ENCODE results near the gene AUTS2. TPM values are rescaled to one million over a fixed set of nuclear protein-coding genes. Genes with fewer than 3 reads are reported as not detected.

AUTS2 gene
- total RNA-seq, 2 experiments from 2014 or later = 2.4 to 3.0 TPM

DNA sequence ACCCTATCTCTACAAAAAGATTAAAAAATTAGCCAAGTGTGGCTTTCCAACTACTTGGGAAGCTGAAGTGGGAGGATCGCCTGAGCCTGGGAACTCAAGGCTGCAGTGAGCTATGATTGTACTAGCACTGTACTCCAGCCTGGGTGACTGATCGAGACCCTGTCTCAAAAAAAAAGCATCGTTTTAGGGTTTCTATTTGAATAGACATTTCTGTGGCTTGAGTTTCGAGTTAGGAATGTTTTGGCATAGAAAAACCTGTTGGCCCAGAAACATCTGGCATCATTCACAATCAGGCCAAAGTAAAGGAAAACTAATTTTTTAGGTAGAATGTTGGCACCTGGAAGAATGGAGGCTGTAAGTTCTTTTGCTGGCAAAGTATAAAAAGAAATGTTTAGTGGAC is 72.4 kb downstream of the AUTS2 start:
- Mint-ChIP-seq H3K36me3 (ENCODE audit: low read depth) (no peaks in the 10 kb centered on the region), H3K27ac (no peak overlapping the region), H3K27me3 (peaks cover 9% of the 10 kb centered on the region), H3K9me3 (ENCODE audit: low read depth) (no peaks in the 10 kb centered on the region), H3K4me1 (no peaks in the 10 kb centered on the region), H3K4me3 (no peak overlapping the region)
- DNase-seq (no peak), ATAC-seq (no peak)
- CTCF ChIA-PET = no interaction called here
- intact Hi-C loops (cut with DNase I, micrococcal nuclease) = no loop called here
- POLR2A ChIA-PET = no interaction called here

DNA sequence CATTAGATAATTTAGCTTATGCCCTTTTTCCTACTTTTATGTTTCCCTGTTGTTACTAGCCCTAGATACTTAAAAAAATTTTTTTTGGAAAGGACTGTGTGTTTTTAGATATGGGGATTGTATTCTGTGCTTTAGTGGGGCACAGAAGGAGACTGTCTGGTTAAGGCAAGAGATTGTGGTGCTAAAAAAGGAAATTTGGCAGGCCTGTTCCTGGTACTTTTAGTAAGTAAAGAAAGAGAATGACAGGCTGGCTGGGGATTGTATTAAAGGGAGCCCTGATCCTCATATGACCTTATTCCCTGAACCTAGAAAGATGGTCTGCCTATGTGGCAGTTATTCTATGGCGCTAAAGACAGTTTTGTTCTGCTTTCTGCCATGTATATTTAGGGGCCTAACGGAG is 74.8 kb downstream of the AUTS2 start:
- POLR2A ChIA-PET = no interaction called here
- intact Hi-C loops (cut with DNase I, micrococcal nuclease) = no loop called here
- peaks cover 7% of the 10 kb centered on the region for H3K27me3 Mint-ChIP-seq
- H3K27ac Mint-ChIP-seq = no peak overlapping the region
- ATAC-seq (no peak), DNase-seq (no peak)
- CTCF ChIA-PET = no interaction called here
- H3K36me3 Mint-ChIP-seq (ENCODE audit: low read depth) = no peaks in the 10 kb centered on the region
- H3K4me3 Mint-ChIP-seq = no peak overlapping the region
- no peaks in the 10 kb centered on the region for H3K4me1 Mint-ChIP-seq
- H3K9me3 Mint-ChIP-seq (ENCODE audit: low read depth) = no peaks in the 10 kb centered on the region

DNA sequence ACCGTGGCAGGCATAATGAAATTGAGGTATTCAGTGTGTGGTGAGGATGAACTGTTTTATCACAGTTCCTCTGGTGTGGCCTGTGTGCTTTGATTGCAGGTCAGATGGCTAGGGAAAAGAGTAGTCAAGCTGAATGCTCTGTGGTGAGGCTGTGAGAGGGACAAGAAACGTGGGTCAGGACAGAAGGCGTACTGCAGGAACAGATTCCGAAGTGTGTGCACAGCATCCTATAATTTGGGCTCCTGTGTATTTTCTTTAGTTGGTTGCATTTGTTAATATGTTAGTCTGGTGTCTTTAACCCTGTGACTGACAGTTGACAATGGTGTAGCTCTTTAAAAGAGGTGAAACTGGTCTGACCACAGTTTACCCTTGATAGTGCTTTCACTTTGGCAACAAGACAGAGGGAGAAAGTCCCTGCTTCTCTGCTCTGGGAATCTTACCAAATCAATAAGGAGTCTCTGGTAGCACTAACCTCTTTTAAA is 76.5 kb downstream of the AUTS2 start:
- H3K4me3 Mint-ChIP-seq = no peak overlapping the region
- H3K27me3 Mint-ChIP-seq = peaks cover 7% of the 10 kb centered on the region
- ATAC-seq (no peak), DNase-seq (no peak)
- ChIA-PET CTCF (no interaction called here), POLR2A (no interaction called here)
- no peaks in the 10 kb centered on the region for H3K9me3 Mint-ChIP-seq (ENCODE audit: low read depth)
- H3K36me3 Mint-ChIP-seq (ENCODE audit: low read depth) = no peaks in the 10 kb centered on the region
- H3K27ac Mint-ChIP-seq = no peak overlapping the region
- intact Hi-C loops (cut with DNase I, micrococcal nuclease) = no loop called here
- H3K4me1 Mint-ChIP-seq = no peaks in the 10 kb centered on the region

DNA sequence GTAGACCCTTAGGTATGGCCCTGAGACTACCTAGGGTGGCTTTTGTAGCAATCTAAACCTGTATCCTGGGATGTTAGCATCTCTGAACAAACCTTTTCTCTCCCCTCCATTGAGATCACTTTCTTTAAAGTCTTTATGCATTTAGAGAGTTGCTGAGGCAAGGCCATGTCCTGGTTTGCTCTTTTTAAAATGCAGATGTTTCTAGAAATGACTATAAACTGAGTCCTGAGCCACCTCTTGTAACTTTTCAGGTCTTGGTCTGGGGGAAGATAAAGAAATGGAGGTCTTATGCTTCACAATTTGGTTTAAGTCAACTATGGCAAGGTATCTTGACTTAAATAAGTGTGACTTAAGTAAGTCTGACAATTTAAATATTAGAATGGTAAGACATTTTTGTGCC is 78.0 kb downstream of the AUTS2 start:
- ATAC-seq (no peak), DNase-seq (no peak)
- CTCF ChIA-PET = no interaction called here
- H3K4me1 Mint-ChIP-seq = no peaks in the 10 kb centered on the region
- no peak overlapping the region for H3K4me3 Mint-ChIP-seq
- H3K36me3 Mint-ChIP-seq (ENCODE audit: low read depth) = no peaks in the 10 kb centered on the region
- H3K9me3 Mint-ChIP-seq (ENCODE audit: low read depth) = no peaks in the 10 kb centered on the region
- intact Hi-C loops (cut with DNase I, micrococcal nuclease) = no loop called here
- no peak overlapping the region for H3K27ac Mint-ChIP-seq
- H3K27me3 Mint-ChIP-seq = peaks cover 5% of the 10 kb centered on the region
- POLR2A ChIA-PET = no interaction called here

DNA sequence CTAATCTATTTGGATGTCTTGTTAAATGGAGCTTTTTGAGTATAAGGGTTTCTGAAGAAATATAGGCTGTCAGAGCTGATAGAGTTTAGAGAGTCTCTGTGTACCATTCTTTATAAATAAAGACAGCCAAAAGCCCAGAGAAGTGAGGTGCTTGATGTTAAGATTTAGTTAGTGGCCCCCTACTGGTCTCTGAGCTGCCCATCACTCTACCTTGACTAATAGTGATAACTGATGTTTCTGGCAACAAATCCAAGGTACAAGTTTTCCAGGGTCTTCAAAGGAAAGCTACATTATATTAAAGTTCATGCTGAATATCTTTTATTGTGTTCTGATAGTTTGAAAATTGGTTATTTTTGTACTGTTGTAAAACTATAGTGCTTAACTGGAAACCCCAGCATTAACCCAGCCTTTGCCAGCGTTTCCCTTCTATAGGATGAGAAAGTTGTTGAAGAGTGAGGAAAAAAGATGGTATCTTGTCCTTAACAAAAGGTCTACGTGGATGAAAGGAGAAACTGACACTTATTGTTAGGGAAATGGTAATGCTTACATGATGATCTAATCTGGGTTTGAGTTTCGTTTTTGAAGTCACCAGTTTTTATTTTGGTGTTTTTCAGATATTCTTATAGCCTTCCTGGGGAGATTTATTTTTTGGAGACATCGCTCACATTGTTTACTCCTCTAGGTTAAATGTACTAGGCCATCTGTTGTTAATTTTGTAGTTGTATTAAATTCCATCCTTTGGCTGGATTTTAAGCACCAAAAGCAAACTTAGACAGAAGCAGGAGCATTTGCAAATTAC is 79.0 kb downstream of the AUTS2 start:
- CTCF ChIA-PET = no interaction called here
- Mint-ChIP-seq H3K9me3 (ENCODE audit: low read depth) (no peaks in the 10 kb centered on the region), H3K27ac (no peak overlapping the region), H3K27me3 (peaks cover under 1% of the 10 kb centered on the region), H3K36me3 (ENCODE audit: low read depth) (no peaks in the 10 kb centered on the region), H3K4me1 (no peaks in the 10 kb centered on the region), H3K4me3 (no peak overlapping the region)
- DNase-seq (no peak), ATAC-seq (no peak)
- POLR2A ChIA-PET = no interaction called here
- intact Hi-C loops (cut with DNase I, micrococcal nuclease) = no loop called here

DNA sequence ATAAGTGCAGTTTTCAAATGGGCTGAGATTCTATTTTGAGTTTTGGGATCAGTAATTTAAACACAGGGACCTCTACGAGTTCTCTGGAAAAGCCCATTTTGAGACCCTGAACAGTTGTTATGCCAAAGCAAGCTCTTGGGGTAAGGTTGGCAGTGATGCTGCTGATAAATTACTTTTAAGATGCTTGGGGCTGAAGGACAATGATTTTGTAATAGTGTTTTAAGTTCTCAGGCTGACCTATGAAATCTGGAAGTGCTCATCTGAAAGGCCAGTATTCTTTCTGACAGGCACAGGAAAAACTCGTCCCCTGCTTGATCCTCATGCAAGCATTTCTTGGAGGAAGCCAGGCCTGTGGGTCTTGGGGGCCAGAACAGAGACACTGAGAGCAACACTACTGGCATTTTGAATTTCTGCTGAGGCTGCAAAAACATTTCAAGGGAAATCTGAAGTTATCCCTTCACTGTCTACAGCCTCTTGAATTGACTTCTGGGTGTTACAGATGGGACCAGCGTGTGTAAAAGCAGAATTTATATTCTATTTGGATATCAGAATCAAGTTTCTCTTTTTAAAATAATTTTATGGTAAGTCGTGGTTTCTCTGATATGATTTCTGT is 79.7 kb downstream of the AUTS2 start:
- no peaks in the 10 kb centered on the region for H3K36me3 Mint-ChIP-seq (ENCODE audit: low read depth)
- intact Hi-C loops (cut with DNase I, micrococcal nuclease) = no loop called here
- no peak overlapping the region for H3K4me3 Mint-ChIP-seq
- ChIA-PET CTCF (interaction anchor here (0.6 kb wide), 1 partner anchor 209 kb away, joined by 3 read pairs; no protein-coding TSS in a partner anchor), POLR2A (no interaction called here)
- DNase-seq = no peak
- no peaks in the 10 kb centered on the region for H3K27me3 Mint-ChIP-seq
- no peaks in the 10 kb centered on the region for H3K9me3 Mint-ChIP-seq (ENCODE audit: low read depth)
- no peak for ATAC-seq
- no peak overlapping the region for H3K27ac Mint-ChIP-seq
- no peaks in the 10 kb centered on the region for H3K4me1 Mint-ChIP-seq

DNA sequence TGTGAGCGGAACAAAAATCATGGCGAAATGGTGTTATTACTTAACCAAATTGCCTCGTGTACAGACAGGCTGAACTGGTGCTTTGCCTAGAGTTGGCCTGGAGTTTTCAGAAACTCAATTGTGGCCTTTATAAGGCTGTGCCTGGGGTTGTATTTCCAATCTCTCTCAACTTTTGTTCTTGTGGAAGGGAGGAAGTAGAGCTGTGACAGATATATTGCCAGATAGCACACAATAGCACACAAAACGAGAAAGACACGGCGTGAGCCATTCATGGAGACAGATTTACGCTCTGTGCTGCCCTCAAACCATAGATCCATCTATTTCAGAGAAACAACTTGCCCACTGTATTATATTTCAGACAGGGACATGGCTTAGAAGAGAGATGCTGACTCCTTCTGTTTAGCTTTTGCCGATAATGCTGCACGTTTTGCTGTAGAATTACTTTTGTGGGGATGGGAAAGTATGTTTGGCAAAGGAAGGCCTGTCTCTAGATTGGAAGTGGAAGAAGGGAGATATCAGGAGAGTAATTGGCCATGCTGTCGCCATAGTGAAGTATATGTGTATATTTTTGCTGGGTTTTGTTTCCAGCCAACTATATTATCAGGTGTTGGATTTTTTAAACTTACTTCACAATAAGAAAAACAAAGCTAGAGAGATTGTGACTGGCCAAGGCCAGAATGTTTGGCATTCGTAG is 80.4 kb downstream of the AUTS2 start:
- H3K36me3 Mint-ChIP-seq (ENCODE audit: low read depth) = no peaks in the 10 kb centered on the region
- no peaks in the 10 kb centered on the region for H3K4me1 Mint-ChIP-seq
- H3K9me3 Mint-ChIP-seq (ENCODE audit: low read depth) = no peaks in the 10 kb centered on the region
- no peak overlapping the region for H3K27ac Mint-ChIP-seq
- ChIA-PET POLR2A (no interaction called here), CTCF (interaction anchor here (0.6 kb wide), 1 partner anchor 209 kb away, joined by 3 read pairs; no protein-coding TSS in a partner anchor)
- DNase-seq (no peak), ATAC-seq (no peak)
- intact Hi-C loops (cut with DNase I, micrococcal nuclease) = no loop called here
- no peaks in the 10 kb centered on the region for H3K27me3 Mint-ChIP-seq
- no peak overlapping the region for H3K4me3 Mint-ChIP-seq

DNA sequence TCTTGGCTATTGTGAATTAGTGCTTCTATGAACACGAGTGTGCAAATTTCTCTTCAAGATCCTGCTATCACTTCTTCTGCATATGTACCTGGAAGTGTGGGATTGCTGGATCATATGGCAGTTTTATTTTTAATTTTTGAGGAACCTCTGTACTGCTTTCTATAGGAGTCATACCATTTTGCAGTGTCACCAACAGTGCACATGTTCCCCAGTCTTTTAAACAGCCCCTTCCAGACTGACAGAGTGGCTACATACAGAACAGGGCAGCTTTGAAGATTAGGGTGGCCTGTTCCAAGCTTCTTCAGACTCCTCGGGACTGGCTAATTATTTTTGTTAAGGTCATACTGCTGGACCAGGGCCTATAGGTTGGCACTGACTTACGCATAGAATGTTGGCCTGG is 82.9 kb downstream of the AUTS2 start:
- no peak for ATAC-seq
- POLR2A ChIA-PET = no interaction called here
- intact Hi-C loops (cut with DNase I, micrococcal nuclease) = no loop called here
- Mint-ChIP-seq H3K9me3 (ENCODE audit: low read depth) (no peaks in the 10 kb centered on the region), H3K27me3 (no peaks in the 10 kb centered on the region), H3K4me1 (no peaks in the 10 kb centered on the region), H3K36me3 (ENCODE audit: low read depth) (no peaks in the 10 kb centered on the region), H3K27ac (no peak overlapping the region), H3K4me3 (no peak overlapping the region)
- CTCF ChIA-PET = no interaction called here
- DNase-seq = no peak

DNA sequence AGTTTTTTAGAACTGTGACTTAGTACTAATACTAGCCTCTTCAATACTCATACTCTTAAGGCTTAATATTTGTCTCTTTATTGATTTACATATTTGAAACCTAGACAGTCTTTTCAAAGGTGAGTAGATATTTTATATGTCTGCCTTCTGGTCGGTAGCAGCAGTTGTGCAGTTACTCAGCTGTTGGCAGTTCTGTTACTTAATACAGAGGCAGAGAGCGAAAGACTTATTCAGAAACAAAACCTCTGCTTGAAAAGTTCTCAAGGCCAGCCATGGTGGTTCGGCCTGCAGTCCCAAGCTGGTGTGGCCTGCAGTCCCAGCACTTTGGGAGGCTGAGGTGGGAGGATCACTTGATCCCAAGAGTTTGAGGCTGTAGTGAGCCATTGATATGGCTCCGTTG is 84.2 kb downstream of the AUTS2 start:
- intact Hi-C loops (cut with DNase I, micrococcal nuclease) = no loop called here
- no peak overlapping the region for H3K4me3 Mint-ChIP-seq
- ChIA-PET CTCF (no interaction called here), POLR2A (no interaction called here)
- H3K36me3 Mint-ChIP-seq (ENCODE audit: low read depth) = no peaks in the 10 kb centered on the region
- DNase-seq (no peak), ATAC-seq (no peak)
- H3K27ac Mint-ChIP-seq = no peak overlapping the region
- no peaks in the 10 kb centered on the region for H3K4me1 Mint-ChIP-seq
- H3K27me3 Mint-ChIP-seq = no peaks in the 10 kb centered on the region
- no peaks in the 10 kb centered on the region for H3K9me3 Mint-ChIP-seq (ENCODE audit: low read depth)

DNA sequence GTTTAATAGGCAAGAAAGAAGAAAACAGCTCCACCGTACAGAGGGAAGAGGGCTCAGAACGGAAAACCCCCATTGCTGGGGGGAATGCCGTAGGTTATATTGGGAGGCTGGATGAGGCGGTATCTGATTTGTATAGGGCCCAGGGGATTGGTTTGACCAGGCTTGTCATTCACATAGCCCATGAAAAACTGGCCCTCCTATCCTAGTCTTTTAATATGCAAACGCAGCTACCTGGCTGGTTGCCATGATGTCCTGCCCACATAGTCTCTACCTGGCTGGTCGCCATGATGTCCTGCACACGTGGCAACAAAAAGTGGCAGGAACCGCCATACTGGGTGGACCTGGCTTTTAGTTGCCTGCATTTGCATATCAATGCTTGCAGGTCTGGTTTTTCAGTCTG is 84.7 kb downstream of the AUTS2 start:
- no peak for ATAC-seq

DNA sequence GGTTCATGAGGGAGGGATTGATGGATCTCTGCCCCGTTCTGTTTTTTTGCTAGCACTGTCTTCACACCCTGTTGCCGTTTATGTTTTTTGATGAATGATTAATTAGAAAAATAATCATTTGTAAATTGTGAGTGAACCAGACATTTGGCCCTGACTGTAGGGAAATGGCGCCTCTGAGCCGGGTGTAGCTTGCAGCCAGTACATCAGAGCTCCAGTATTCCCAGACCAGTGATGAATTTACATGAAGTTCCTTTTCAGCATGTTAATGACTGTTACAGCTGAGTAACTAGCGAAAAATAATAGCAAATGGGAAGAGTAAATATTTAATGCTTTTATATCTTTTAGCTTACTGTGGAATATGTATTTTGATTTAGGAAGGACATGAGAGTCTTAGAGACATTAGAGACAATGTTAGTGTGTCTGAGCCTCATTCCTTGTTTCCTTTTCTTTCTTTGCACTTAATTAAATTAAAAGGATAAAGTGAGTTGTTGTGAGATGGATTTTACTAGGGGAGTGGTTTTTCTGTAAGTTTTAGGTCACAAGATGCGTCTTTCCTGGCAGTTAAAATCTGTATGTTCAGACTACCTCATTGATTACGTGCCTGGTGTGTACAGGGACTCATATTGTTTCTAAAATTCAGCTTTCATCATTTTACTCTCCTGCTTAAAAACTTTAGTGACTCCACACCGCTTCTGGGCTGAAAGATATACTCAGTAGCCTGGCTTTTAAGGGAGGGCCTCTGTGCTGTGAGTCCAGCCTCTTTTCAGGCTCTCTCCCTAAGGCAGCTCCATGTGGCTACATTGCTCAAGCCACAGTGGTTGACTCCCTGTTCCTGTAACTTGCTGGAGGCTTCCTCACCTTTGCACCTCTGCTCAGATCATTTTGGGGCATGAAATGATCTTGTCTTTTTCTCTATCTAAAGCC is 86.4 kb downstream of the AUTS2 start:
- no peaks in the 10 kb centered on the region for H3K4me1 Mint-ChIP-seq
- intact Hi-C loops (cut with DNase I, micrococcal nuclease) = no loop called here

More for the DNA sequence above, 84.7 kb downstream of the AUTS2 start:
- intact Hi-C loops (cut with DNase I, micrococcal nuclease) = no loop called here
- H3K36me3 Mint-ChIP-seq (ENCODE audit: low read depth) = no peaks in the 10 kb centered on the region
- H3K4me1 Mint-ChIP-seq = no peaks in the 10 kb centered on the region
- no peak for DNase-seq
- POLR2A ChIA-PET = no interaction called here
- no peaks in the 10 kb centered on the region for H3K9me3 Mint-ChIP-seq (ENCODE audit: low read depth)
- CTCF ChIA-PET = interaction anchor here (0.6 kb wide), 1 partner anchor 61 kb away, joined by 3 read pairs; no protein-coding TSS in a partner anchor
- no peaks in the 10 kb centered on the region for H3K27me3 Mint-ChIP-seq
- H3K4me3 Mint-ChIP-seq = no peak overlapping the region
- H3K27ac Mint-ChIP-seq = no peak overlapping the region

More for the DNA sequence above, 86.4 kb downstream of the AUTS2 start:
- no peak for DNase-seq
- no peaks in the 10 kb centered on the region for H3K36me3 Mint-ChIP-seq (ENCODE audit: low read depth)
- POLR2A ChIA-PET = no interaction called here
- no peak overlapping the region for H3K4me3 Mint-ChIP-seq
- CTCF ChIA-PET = interaction anchor here (0.9 to 1.1 kb wide), 2 partner anchors 19 to 54 kb away, joined by 3 to 4 read pairs; no protein-coding TSS in a partner anchor
- no peak overlapping the region for H3K27ac Mint-ChIP-seq
- H3K27me3 Mint-ChIP-seq = no peaks in the 10 kb centered on the region
- H3K9me3 Mint-ChIP-seq (ENCODE audit: low read depth) = no peaks in the 10 kb centered on the region
- ATAC-seq = no peak
